Measurements from ENCODE around the gene CCDC73. TPM values are rescaled to one million over a fixed set of nuclear protein-coding genes. Genes with fewer than 3 reads are reported as not detected.
"Not testable (repeated sequence)": the region's sequence is repeated elsewhere in the genome, so short reads cannot be mapped to it uniquely, and the experiment has no call there.

Gene CCDC73
- polyA plus RNA-seq, 1 donor, result 0.05 TPM

- DNase-seq (ENCODE audit: low read depth), result no peak
Observed at GRCh38 chr11:32705309-32706033, 89.0 kb downstream of the CCDC73 start.

- DNase-seq (ENCODE audit: low read depth), result no peak
Observed at GRCh38 chr11:32704775-32705174, 89.7 kb downstream of the CCDC73 start.

- DNase-seq (ENCODE audit: low read depth), result no peak
Observed at GRCh38 chr11:32704261-32704660, 90.2 kb downstream of the CCDC73 start.

GRCh38 chr11:32701616-32702015, 92.8 kb downstream of the CCDC73 start:
- DNase-seq (ENCODE audit: low read depth), result no peak

- no peak for DNase-seq (ENCODE audit: low read depth)
Observed at GRCh38 chr11:32698579-32698978, 95.9 kb downstream of the CCDC73 start.

GRCh38 chr11:32671051-32671450, 123.4 kb downstream of the CCDC73 start:
- no peak for DNase-seq (ENCODE audit: low read depth)

GRCh38 chr11:32659672-32660071, 134.8 kb downstream of the CCDC73 start:
- no peak for DNase-seq (ENCODE audit: low read depth)

GRCh38 chr11:32658639-32659406, 135.6 kb downstream of the CCDC73 start:
- no peak for DNase-seq (ENCODE audit: low read depth)

GRCh38 chr11:32643526-32643925, 150.9 kb downstream of the CCDC73 start:
- DNase-seq (ENCODE audit: low read depth), result no peak

GRCh38 chr11:32641361-32641760, 153.1 kb downstream of the CCDC73 start:
- DNase-seq (ENCODE audit: low read depth), result no peak

GRCh38 chr11:32635819-32636218, 158.6 kb downstream of the CCDC73 start:
- DNase-seq (ENCODE audit: low read depth), result no peak

- DNase-seq (ENCODE audit: low read depth), result no peak
Observed at GRCh38 chr11:32630844-32631243, 163.6 kb downstream of the CCDC73 start.

- DNase-seq (ENCODE audit: low read depth), result no peak
Observed at GRCh38 chr11:32616903-32617302, 177.6 kb downstream of the CCDC73 start.

GRCh38 chr11:32615422-32615821, 179.0 kb downstream of the CCDC73 start:
- no peak for DNase-seq (ENCODE audit: low read depth)

- no peak for DNase-seq (ENCODE audit: low read depth)
Observed at GRCh38 chr11:32613500-32614151, 180.8 kb downstream of the CCDC73 start.

GRCh38 chr11:32610797-32611352, 183.6 kb downstream of the CCDC73 start:
- no peak for DNase-seq (ENCODE audit: low read depth)

- DNase-seq (ENCODE audit: low read depth), result not testable (repeated sequence)
Observed at GRCh38 chr11:32608826-32609225, 185.6 kb downstream of the CCDC73 start.

GRCh38 chr11:32606220-32606619, 188.2 kb downstream of the CCDC73 start:
- DNase-seq (ENCODE audit: low read depth), result no peak

- no peak for DNase-seq (ENCODE audit: low read depth)
Observed at GRCh38 chr11:32602657-32603415, 191.6 kb downstream of the CCDC73 start.

GRCh38 chr11:32597921-32598320, 196.5 kb downstream of the CCDC73 start:
- no peak for DNase-seq (ENCODE audit: low read depth)

GRCh38 chr11:32596114-32596513, 198.3 kb downstream of the CCDC73 start:
- not testable (repeated sequence) for DNase-seq (ENCODE audit: low read depth)

- DNase-seq (ENCODE audit: low read depth), result no peak
Observed at GRCh38 chr11:32594272-32594671, 200.2 kb downstream of the CCDC73 start.
